Erythroblast (primary cell): ENCODE measurements around the gene SPDL1.

Experiments used
- GATA1 ChIP-seq: IDR thresholded peaks from 2 replicates; pipeline ENCODE4 v1.6.1; 2011; ENCODE audit warnings: low read depth, mild to moderate bottlenecking, control low read depth, low read length, moderate library complexity
- POLR2A ChIP-seq: IDR thresholded peaks from 2 replicates; pipeline ENCODE4 v1.6.1; 2011; ENCODE audit warnings: mild to moderate bottlenecking, low read length

- TF ChIP-seq POLR2A (no peak), GATA1 (no peak)
Observed at GRCh38 chr5:169534939-169535338, 48.6 kb upstream of the SPDL1 start.
